ENCODE results near the gene LHFPL3.

GRCh38 chr7:104908636-104909035 is 580.2 kb downstream of the LHFPL3 start:
- TF ChIP-seq CTCF (IDR thresholded peaks at IDR 0.05), result no peak
- no peak for TF ChIP-seq POLR2A (IDR thresholded peaks at IDR 0.05)
